ENCODE measurements around the gene C2CD4B. TPM values are rescaled to one million over a fixed set of nuclear protein-coding genes. Genes with fewer than 3 reads are reported as not detected.

The C2CD4B gene
- 0.07 to 0.24 TPM (median 0.11 TPM) in 4 of 5 replicates, not detected in the other for total RNA-seq (2022; extraction: Qiagen RNA extraction)

GRCh38 chr15:62165104-62165792, at the start of gene C2CD4B:
C2CD4B (minus strand) TSS chr15:62165285; CDS start chr15:62164984, 301 bp downstream.

Other genes with a start within 250 kb of the C2CD4B start
- gene VPS13C, start 104.8 kb downstream of the C2CD4B start, total RNA-seq (2022; extraction: Qiagen RNA extraction) = 9.5 to 14.6 TPM (median 10.5 TPM) in 5 replicates
- 0.05 to 0.11 TPM (median 0.07 TPM) in 5 replicates for gene C2CD4A, start 98.3 kb downstream of the C2CD4B start, total RNA-seq (2022; extraction: Qiagen RNA extraction)
- gene TLN2, start 225.3 kb upstream of the C2CD4B start, total RNA-seq (2022; extraction: Qiagen RNA extraction) = 5.4 to 7.2 TPM (median 6.1 TPM) in 5 replicates